HL-60 (cell line): ENCODE results near the gene ANGPTL2.

Source experiments
- DNase-seq, 2 experiments: peaks; one replicate each; pipeline ENCODE4 v3.0.0-alpha.2; 2010 to 2020; ENCODE audit warnings: low read depth in 1 of 2, low spot score in 1 of 2
- H3K27ac ChIP-seq: fragments of 250-450 bp; sonication (Bioruptor Pico); replicated peaks from 2 replicates; pipeline ENCODE4 v1.5.1; 2020; ENCODE audit warnings: mild to moderate bottlenecking, moderate library complexity
- H3K27me3 ChIP-seq: fragments of 250-450 bp; sonication (Bioruptor Pico); 2 replicates; pipeline ENCODE4 v1.5.1; 2021; ENCODE audit warnings: mild to moderate bottlenecking, moderate library complexity; ENCODE audit not compliant: insufficient read depth, poor library complexity, severe bottlenecking
- H3K4me3 ChIP-seq: replicated peaks from 2 replicates; pipeline ENCODE4 v1.5.1; 2011; ENCODE audit warnings: mild to moderate bottlenecking, control low read depth, low read length; ENCODE audit not compliant: insufficient read depth
- GABPA ChIP-seq: IDR thresholded peaks from 2 replicates; pipeline ENCODE4 v1.6.1; 2012; ENCODE audit warnings: low read depth
- POLR2AphosphoS5 ChIP-seq: IDR thresholded peaks from 2 replicates; pipeline ENCODE4 v1.6.1; 2012; ENCODE audit warnings: low read depth
- SPI1 ChIP-seq: IDR thresholded peaks from 2 replicates; pipeline ENCODE4 v1.6.1; 2012; ENCODE audit warnings: low read depth, mild to moderate bottlenecking, borderline replicate concordance
- TF ChIP-seq, protein P1 (sequence below): IDR thresholded peaks from one replicate; pipeline ENCODE4 v1.5.1; 2011; ENCODE audit warnings: low read length, control low read depth, inconsistent platforms; ENCODE audit not compliant: insufficient read depth
- TF ChIP-seq, protein P2 (sequence below): IDR thresholded peaks from 2 replicates; pipeline ENCODE4 v1.6.1; 2012; ENCODE audit warnings: low read depth; ENCODE audit not compliant: insufficient replicate concordance

Gene ANGPTL2

GRCh38 chr9:127079446-127080140, 42.8 kb downstream of the ANGPTL2 start:
- no peak for DNase-seq
- TF ChIP-seq GABPA (no peak), SPI1 (no peak), POLR2AphosphoS5 (no peak)
- TF ChIP-seq, protein P1, sequence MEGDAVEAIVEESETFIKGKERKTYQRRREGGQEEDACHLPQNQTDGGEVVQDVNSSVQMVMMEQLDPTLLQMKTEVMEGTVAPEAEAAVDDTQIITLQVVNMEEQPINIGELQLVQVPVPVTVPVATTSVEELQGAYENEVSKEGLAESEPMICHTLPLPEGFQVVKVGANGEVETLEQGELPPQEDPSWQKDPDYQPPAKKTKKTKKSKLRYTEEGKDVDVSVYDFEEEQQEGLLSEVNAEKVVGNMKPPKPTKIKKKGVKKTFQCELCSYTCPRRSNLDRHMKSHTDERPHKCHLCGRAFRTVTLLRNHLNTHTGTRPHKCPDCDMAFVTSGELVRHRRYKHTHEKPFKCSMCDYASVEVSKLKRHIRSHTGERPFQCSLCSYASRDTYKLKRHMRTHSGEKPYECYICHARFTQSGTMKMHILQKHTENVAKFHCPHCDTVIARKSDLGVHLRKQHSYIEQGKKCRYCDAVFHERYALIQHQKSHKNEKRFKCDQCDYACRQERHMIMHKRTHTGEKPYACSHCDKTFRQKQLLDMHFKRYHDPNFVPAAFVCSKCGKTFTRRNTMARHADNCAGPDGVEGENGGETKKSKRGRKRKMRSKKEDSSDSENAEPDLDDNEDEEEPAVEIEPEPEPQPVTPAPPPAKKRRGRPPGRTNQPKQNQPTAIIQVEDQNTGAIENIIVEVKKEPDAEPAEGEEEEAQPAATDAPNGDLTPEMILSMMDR, result no peak
- TF ChIP-seq, protein P2, sequence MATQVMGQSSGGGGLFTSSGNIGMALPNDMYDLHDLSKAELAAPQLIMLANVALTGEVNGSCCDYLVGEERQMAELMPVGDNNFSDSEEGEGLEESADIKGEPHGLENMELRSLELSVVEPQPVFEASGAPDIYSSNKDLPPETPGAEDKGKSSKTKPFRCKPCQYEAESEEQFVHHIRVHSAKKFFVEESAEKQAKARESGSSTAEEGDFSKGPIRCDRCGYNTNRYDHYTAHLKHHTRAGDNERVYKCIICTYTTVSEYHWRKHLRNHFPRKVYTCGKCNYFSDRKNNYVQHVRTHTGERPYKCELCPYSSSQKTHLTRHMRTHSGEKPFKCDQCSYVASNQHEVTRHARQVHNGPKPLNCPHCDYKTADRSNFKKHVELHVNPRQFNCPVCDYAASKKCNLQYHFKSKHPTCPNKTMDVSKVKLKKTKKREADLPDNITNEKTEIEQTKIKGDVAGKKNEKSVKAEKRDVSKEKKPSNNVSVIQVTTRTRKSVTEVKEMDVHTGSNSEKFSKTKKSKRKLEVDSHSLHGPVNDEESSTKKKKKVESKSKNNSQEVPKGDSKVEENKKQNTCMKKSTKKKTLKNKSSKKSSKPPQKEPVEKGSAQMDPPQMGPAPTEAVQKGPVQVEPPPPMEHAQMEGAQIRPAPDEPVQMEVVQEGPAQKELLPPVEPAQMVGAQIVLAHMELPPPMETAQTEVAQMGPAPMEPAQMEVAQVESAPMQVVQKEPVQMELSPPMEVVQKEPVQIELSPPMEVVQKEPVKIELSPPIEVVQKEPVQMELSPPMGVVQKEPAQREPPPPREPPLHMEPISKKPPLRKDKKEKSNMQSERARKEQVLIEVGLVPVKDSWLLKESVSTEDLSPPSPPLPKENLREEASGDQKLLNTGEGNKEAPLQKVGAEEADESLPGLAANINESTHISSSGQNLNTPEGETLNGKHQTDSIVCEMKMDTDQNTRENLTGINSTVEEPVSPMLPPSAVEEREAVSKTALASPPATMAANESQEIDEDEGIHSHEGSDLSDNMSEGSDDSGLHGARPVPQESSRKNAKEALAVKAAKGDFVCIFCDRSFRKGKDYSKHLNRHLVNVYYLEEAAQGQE, result no peak

DNA sequence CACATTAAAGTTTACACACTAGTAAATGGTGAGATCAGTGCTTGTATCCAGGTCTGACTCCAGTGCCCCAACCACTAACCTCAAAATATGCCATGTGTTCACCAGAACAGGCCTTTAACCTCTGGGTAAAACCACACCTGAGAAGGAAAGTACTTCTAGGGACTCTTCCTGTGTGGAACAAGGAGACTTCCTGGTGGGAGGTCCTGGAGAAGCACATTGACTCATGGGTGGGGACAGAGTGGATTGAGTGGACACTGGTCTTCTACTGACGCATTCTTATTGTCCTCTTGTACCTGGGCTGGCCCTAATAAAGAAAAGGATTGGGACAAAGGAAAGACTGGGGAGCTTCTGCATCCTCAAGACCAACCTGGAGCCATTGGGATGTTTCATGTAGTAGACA, 43.4 kb downstream of the ANGPTL2 start:
- DNase-seq, result no peak
- Histone ChIP-seq H3K27ac (no peak overlapping the region), H3K27me3 (peaks cover 3% of the 10 kb centered on the region), H3K4me3 (no peak overlapping the region)
- TF ChIP-seq SPI1 (no peak), GABPA (no peak), POLR2AphosphoS5 (no peak)
- TF ChIP-seq, protein P2, result no peak
- TF ChIP-seq, protein P1, result no peak

More at GRCh38 chr9:127079446-127080140, 42.8 kb downstream of the ANGPTL2 start:
- no peak overlapping the region for H3K27ac ChIP-seq
- peaks cover 3% of the 10 kb centered on the region for H3K27me3 ChIP-seq
- H3K4me3 ChIP-seq, result no peak overlapping the region

DNA sequence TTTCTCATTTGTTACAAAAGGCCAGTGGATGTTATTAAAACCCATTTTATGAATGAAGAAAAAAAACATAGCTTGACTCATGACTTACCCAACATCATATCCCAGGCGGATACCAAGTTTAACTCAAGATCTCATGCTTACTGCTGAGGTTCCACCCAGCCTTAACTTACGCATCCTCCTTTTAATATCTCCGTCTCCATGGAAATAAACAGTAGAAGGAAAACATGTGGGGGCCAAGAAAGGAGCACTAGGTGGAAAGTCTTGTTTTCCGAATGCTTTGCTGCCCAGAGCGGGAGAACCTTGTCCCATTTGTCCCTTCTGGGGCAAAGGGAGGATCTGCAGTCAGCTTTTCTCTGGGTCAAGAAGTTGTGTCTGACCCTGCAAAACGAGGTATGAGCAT, 44.1 kb downstream of the ANGPTL2 start:
- TF ChIP-seq, protein P2, result no peak
- no peak for TF ChIP-seq POLR2AphosphoS5
- TF ChIP-seq, protein P1, result no peak
- no peak for TF ChIP-seq GABPA
- no peak for DNase-seq
- Histone ChIP-seq H3K4me3 (no peak overlapping the region), H3K27ac (no peak overlapping the region), H3K27me3 (peaks cover 3% of the 10 kb centered on the region)
